ENCODE data around the gene POU3F3.

POU3F3 gene

GRCh38 chr2:104825124-104825865, 28.6 kb upstream of the POU3F3 start:
- TF ChIP-seq ZFX (IDR thresholded peaks at IDR 0.05; ENCODE audit: borderline replicate concordance), result no peak
- no peak for TF ChIP-seq CTCF (IDR thresholded peaks at IDR 0.05)
- H3K27ac ChIP-seq, result no peak overlapping the region

- H3K27ac ChIP-seq, result no peak overlapping the region
- TF ChIP-seq ZFX (IDR thresholded peaks at IDR 0.05; ENCODE audit: borderline replicate concordance) (no peak), CTCF (IDR thresholded peaks at IDR 0.05) (no peak)
These were observed 27.9 kb upstream of the POU3F3 start for GRCh38 chr2:104826016-104826415.

DNA sequence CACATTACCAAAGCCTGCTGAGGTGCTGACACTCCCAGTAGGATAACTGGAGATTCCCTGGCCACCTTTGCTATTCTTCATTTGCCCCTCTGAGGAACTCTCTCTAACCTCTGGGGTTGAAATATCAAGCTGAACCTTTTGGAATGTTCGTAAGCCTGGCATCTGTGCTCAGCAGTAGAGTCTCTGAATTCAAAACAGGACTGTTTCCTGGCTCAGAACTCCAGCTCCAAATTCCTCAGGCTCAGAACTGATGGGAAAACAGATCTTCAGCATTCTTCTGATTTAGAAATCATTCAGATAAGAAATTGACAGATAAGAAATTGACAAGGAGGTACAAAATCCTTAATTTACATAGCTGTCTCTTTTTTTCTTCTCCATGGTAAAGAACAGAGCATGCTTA, 22.2 kb upstream of the POU3F3 start:
- H3K27ac ChIP-seq, result no peak overlapping the region
- TF ChIP-seq CTCF (IDR thresholded peaks at IDR 0.05), result no peak
- no peak for TF ChIP-seq ZFX (IDR thresholded peaks at IDR 0.05; ENCODE audit: borderline replicate concordance)

DNA sequence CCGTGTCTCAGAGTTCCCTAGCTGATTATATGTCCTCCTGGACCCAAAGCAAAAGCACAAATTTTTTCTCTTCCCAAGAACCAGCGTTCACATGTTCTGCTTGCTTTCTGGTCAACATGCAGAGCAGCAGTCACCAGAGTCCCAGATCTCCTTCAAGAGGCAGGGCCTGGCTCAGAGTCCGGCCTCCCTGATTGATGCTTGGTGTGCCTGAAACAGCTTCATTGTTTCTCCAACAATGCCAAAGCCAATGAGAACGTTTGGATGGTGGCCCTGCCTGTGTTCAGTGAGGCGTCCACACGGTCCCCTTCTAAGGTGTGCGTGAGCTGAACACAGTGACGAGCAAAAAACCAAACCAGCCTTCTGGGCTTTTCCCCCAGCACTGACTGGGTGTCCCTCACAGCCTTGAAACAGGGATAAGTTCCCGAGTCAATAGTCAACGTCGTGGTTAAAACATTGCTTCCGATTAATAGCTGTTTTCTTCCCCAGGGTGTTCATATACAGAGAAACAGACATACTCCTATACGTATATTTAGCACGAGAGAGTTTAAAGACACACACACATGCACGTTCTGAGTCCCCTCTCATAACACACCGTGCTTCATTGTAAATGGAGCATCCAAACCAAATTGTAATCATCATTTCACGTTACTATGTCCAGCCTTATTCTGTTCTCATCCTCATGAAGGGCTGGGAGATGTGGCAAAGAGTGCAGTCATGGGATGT, 19.3 kb upstream of the POU3F3 start:
- TF ChIP-seq ZFX (IDR thresholded peaks at IDR 0.05; ENCODE audit: borderline replicate concordance) (no peak), CTCF (IDR thresholded peaks at IDR 0.05) (no peak)
- H3K27ac ChIP-seq, result no peak overlapping the region

- H3K27ac ChIP-seq, result no peak overlapping the region
- TF ChIP-seq ZFX (IDR thresholded peaks at IDR 0.05; ENCODE audit: borderline replicate concordance) (no peak), CTCF (IDR thresholded peaks at IDR 0.05) (no peak)
These were observed 17.6 kb upstream of the POU3F3 start for GRCh38 chr2:104836265-104836664.

- TF ChIP-seq ZFX (IDR thresholded peaks at IDR 0.05; ENCODE audit: borderline replicate concordance), result no peak
- no peak for TF ChIP-seq CTCF (IDR thresholded peaks at IDR 0.05)
- no peak overlapping the region for H3K27ac ChIP-seq
These were observed 17.1 kb upstream of the POU3F3 start for GRCh38 chr2:104836841-104837240.

DNA sequence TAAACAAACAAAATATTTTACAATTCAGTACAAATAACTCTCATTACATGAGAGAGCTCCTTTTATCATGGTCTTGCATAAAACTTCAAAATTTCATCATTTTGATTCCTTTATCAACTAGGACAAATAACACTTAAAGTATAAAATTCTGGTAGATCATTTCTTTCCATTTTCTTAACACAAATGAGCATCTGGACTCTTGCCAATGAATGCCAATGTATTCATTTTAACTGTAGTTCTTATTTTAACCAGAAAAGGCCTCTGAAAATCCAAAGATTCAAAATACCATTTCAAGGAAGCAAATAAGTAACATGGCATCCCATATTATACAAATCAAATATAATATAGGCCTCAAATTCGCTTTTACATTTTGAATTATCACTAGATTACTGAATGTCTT, 13.8 kb upstream of the POU3F3 start:
- H3K27ac ChIP-seq, result no peak overlapping the region
- TF ChIP-seq CTCF (IDR thresholded peaks at IDR 0.05), result no peak
